Stimulated activated memory B cell treated with anti-CD40 and anti-IgM and Interleukin-4, amounts not matched to agents 10 μg/mL and 1 μg/mL and 100 μg/mL, for 72 hours (primary cell): Measurements from ENCODE around the gene WWC2.
"Not testable (repeated sequence)": the region's sequence is repeated elsewhere in the genome, so short reads cannot be mapped to it uniquely, and the experiment has no call there.

Experiments used
- ATAC-seq: fragments of 150-1000 bp; cut with Tn5 transposase; 2 replicates; pipeline ENCODE4 v1.10.0; 2021
- H3K27ac Mint-ChIP-seq: one replicate; pipeline ENCODE4 v1.8.0; 2022; ENCODE audit warnings: mild to moderate bottlenecking, mixed read lengths
- H3K27me3 Mint-ChIP-seq: one replicate; pipeline ENCODE4 v1.8.0; 2022; ENCODE audit warnings: mixed read lengths
- H3K36me3 Mint-ChIP-seq: one replicate; pipeline ENCODE4 v1.8.0; 2022; ENCODE audit warnings: mixed read lengths
- H3K4me1 Mint-ChIP-seq: one replicate; pipeline ENCODE4 v1.8.0; 2022; ENCODE audit warnings: mixed read lengths
- H3K4me3 Mint-ChIP-seq: one replicate; pipeline ENCODE4 v1.8.0; 2022; ENCODE audit warnings: mild to moderate bottlenecking, moderate library complexity, mixed read lengths
- H3K9me3 Mint-ChIP-seq: one replicate; pipeline ENCODE4 v1.8.0; 2022; ENCODE audit warnings: mixed read lengths

Gene WWC2

DNA sequence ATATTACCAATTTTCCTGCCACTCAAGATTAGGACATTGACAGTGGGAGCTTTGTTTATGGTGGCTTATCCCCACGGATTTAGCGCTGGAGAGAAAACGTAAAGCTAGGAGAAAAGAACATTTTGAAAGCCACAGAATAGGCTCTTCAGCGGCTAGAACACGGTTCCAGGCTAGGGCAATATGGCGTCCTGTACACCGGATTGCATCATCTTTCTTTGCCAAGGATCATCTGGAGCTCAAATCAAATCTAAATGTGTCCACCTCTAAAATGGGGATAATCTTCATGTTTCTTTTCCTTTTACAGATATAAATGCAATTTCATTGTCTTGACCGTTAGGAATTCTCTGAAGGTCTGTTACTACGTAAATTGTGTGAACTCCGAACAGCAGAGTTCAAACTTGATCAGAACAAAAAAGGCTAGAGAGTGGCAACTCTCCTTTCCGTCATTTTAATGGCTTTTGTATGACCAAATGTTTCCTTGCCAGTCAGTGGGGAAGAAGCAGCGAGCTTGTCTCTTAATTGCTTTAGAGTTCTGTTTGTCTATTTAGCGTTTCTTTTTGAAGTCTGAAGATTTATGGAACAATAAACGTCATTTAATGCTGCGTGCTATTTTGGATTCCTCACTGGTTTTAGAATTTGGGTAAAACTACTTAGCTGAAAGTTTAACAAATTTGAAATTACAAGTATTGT lies 2.6 kb upstream of the WWC2 start:
- no peaks in the 10 kb centered on the region for H3K36me3 Mint-ChIP-seq
- ATAC-seq, result no peak
- no peak overlapping the region for H3K4me3 Mint-ChIP-seq
- H3K27ac Mint-ChIP-seq, result no peak overlapping the region
- peaks cover 34% of the 10 kb centered on the region for H3K27me3 Mint-ChIP-seq
- no peaks in the 10 kb centered on the region for H3K4me1 Mint-ChIP-seq
- no peaks in the 10 kb centered on the region for H3K9me3 Mint-ChIP-seq

DNA sequence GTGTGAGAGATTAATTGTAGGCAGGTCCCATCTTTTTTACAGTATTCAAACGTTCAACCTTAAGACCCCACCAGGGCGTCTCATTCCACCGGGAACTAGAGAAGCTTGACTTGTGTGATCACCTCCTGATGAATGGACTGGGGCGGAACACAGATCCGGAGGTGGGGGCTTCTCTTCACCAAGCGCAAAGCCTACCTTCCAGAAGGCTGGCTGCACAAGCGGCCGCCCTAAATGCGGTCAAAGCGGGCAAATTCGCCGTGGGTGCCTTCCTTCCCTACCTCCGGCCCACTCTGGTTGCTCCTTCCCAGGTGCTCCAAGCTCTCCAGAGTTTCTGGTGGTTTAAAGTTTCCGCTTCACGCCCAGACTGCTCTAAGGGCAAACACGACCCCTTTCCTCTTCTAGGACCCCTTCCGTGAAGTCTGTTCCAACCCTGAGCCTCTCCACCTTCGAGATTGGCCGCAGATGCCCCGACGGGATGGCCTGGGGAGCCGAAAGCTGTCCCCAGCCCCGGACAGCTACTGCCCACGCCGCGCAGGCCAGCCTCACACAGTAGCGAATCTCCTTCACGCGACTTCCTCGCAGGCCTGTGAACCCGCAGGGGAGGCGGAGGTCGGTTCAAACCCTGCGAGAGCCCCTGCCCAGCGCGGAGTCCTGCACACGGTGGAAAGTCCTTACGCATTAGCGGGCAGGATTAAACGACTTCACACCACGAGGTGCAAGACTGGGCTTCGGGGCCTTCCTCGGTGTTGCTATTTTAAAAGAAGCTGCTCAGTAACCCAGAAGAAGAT lies 1.6 kb upstream of the WWC2 start:
- peaks cover 37% of the 10 kb centered on the region for H3K27me3 Mint-ChIP-seq
- no peaks in the 10 kb centered on the region for H3K4me1 Mint-ChIP-seq
- no peaks in the 10 kb centered on the region for H3K9me3 Mint-ChIP-seq
- peak overlapping the region; percentile 6 for H3K4me3 Mint-ChIP-seq
- no peaks in the 10 kb centered on the region for H3K36me3 Mint-ChIP-seq
- H3K27ac Mint-ChIP-seq, result no peak overlapping the region
- no peak for ATAC-seq

DNA sequence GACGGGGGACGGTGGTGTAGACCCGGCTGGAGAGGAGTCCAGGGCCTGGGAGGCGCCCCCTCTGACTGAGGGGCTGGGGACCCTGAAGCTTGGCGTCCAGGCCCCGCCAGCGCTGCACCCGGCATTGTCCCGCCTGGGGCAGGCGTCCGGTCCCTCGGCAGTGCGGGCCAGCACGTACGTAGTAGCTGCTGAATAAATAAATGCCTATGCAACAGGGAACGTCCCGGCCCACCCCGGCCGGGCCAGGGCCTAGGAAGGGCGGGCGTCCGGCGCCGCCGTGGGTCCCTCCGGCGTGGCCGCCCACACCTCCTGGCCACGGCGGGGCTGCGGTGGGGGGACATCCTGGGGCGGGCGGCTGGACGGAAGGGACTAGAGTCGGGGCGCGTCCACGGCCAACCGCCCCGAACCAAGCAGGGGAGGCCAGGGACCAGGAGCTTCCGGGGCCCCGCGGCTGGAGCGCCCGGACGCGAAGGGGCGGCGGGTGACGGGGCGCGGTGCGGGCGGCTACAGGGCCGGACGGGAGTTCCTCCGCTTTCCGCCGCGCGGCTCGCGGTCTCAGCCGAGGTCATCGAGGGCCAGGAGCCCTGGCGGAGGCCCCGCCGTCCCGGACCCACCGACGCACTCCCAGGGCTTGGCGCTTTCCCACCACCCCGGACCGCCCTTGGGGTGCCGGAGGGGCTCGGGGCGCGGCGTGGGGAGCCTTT lies 886 bp upstream of the WWC2 start:
- Mint-ChIP-seq H3K36me3 (no peaks in the 10 kb centered on the region), H3K4me1 (no peaks in the 10 kb centered on the region), H3K27ac (no peak overlapping the region), H3K9me3 (no peaks in the 10 kb centered on the region), H3K27me3 (peaks cover 44% of the 10 kb centered on the region), H3K4me3 (peak overlapping the region; percentile 65)
- ATAC-seq, result peak; percentile 14

DNA sequence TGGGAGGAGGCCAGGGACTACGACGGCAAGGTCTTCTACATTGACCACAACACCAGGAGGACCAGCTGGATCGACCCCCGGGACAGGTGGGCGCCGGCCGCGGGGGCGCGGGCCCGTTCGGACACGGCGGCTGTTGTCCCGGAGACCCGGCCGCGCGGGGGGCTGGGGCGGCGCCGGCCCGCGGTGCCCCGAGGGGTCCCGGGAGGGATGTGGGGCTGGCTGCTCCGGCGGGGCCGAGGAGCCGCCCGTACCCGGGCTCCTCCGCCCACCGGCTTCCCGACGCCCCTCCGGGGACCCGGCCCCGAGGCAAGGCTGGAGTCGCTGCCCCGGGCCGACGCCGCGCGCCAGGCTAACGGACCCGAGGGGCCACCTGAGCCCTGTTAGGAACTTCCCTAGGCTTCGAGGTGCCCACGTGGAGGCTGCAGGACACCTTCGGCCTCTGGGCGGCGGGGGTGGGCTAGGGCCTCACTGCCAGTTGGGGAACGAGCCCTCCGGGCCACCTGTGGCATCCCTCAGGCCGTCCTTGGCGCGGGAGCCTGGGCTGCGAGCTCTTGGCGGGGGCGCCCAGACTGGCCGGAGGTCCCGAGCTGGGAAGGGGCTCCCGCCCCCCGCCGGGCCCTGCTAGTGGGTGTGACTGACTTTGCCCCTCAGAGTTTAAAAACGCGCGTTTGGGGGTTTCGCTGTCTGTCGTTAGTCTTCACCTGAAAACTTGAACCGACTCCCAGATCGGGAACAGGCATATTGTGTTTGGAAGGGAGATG lies 660 bp downstream of the WWC2 start:
- Mint-ChIP-seq H3K36me3 (no peaks in the 10 kb centered on the region), H3K4me3 (peak overlapping the region; percentile 41), H3K27me3 (peaks cover 58% of the 10 kb centered on the region), H3K4me1 (no peaks in the 10 kb centered on the region), H3K9me3 (no peaks in the 10 kb centered on the region), H3K27ac (no peak overlapping the region)
- peak; percentile 44 for ATAC-seq

DNA sequence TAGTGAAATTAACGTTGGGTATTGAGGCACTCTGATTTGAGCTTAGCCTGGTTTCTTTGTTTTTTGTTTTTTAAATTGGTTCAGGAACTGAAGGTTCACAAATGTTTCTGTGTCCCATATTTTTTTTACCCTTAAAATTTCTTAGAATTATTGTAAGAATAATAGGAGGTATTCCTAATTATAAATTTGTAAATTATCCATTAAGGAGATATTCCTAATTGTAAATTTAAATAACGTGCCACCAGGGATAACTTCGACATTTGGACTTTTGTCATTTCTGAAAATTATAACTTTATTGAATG lies 1.2 kb downstream of the WWC2 start:
- no peaks in the 10 kb centered on the region for H3K9me3 Mint-ChIP-seq
- no peak overlapping the region for H3K4me3 Mint-ChIP-seq
- no peaks in the 10 kb centered on the region for H3K36me3 Mint-ChIP-seq
- no peak overlapping the region for H3K27ac Mint-ChIP-seq
- no peak for ATAC-seq
- H3K4me1 Mint-ChIP-seq, result no peaks in the 10 kb centered on the region
- H3K27me3 Mint-ChIP-seq, result peaks cover 59% of the 10 kb centered on the region

DNA sequence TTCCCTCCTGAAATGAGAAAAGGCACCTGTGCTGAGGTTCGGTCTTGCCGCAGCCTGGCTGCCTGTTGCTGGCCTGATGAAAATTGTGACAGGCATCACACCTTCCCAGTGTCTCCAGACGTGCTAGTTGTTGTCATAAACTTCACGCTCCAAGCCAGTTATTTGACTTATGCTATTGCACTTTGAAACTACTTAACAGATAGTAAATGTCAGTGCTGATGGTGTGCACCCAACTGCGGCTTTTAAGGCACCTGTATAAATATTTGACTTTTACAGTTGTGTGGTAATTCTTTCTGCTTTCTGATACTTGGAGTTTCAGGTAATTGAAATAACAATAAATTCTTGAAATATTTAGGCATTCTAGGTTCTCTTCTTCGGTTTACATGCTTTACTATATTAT lies 1.8 kb downstream of the WWC2 start:
- no peaks in the 10 kb centered on the region for H3K4me1 Mint-ChIP-seq
- H3K4me3 Mint-ChIP-seq, result no peak overlapping the region
- H3K27ac Mint-ChIP-seq, result no peak overlapping the region
- peaks cover 59% of the 10 kb centered on the region for H3K27me3 Mint-ChIP-seq
- ATAC-seq, result no peak
- H3K9me3 Mint-ChIP-seq, result no peaks in the 10 kb centered on the region
- no peaks in the 10 kb centered on the region for H3K36me3 Mint-ChIP-seq

DNA sequence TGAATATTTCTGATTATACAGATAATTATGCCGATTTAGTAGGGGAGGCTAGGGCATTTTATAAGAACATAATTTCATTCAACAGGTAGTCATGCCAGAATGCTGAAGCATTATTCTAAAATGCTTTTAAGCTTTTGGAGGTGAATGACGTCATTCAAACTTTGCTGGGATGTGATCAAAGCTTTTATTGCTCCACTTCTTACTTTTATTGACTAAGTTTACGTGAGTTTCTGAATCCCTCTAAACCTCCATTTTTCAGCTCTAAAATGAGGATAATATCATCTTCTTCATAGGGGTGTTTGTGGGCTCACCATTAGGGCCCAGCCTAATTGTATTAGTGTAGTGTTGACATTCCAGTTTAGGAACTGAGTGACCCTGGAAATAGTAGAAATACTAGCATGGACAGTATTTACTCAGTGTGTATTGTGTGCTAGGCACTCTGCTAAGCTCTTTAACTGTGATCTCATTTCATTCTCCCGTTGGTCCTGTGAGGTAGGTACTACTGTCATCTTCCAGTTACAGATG lies 3.0 kb downstream of the WWC2 start:
- H3K27ac Mint-ChIP-seq, result no peak overlapping the region
- H3K27me3 Mint-ChIP-seq, result peaks cover 65% of the 10 kb centered on the region
- H3K4me1 Mint-ChIP-seq, result no peaks in the 10 kb centered on the region
- no peaks in the 10 kb centered on the region for H3K9me3 Mint-ChIP-seq
- no peak for ATAC-seq
- H3K36me3 Mint-ChIP-seq, result no peaks in the 10 kb centered on the region
- no peak overlapping the region for H3K4me3 Mint-ChIP-seq

DNA sequence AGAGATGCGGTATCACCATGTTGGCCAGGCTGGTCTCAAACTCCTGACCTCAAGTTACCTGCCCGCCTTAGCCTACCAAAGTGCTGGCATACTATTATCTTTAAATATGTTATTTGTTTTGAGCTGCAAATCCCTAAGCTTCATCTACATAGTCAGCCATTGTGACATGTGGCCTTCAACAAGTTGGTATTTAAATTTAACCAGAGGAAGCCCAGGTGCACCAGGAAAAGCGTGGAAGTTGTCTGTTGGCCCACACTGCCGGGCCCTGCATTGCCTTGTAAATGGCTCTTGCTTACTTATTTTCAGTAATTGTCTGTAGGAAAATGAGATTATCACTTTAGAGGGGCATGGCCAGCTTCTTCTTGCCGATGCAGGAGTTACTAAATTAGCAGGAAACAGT lies 6.0 kb downstream of the WWC2 start:
- Mint-ChIP-seq H3K27me3 (peaks cover 62% of the 10 kb centered on the region), H3K27ac (no peak overlapping the region), H3K36me3 (no peaks in the 10 kb centered on the region), H3K4me3 (no peak overlapping the region), H3K9me3 (no peaks in the 10 kb centered on the region), H3K4me1 (no peaks in the 10 kb centered on the region)
- ATAC-seq, result no peak

DNA sequence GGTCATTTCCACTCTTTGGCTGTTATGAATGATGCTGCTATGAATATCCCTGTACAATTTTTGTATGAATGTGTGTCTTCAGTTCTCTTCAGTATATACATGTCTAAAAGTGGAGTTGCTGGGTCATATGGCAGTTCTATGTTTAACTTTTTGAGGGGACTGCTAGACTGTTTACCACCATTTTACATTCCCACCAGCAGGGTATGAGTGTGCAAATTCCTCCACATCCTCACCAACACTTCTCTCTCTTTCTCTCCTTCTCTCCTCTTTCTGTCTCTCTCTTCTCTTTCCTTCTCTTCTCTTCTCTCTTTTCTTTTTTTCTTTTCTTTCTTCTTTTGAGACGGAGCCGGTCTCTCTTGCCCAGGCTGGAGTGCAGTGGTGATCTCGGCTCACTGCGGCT lies 7.8 kb downstream of the WWC2 start:
- Mint-ChIP-seq H3K27me3 (peaks cover 47% of the 10 kb centered on the region), H3K36me3 (no peaks in the 10 kb centered on the region), H3K4me3 (no peak overlapping the region), H3K4me1 (no peaks in the 10 kb centered on the region), H3K9me3 (no peaks in the 10 kb centered on the region), H3K27ac (no peak overlapping the region)
- ATAC-seq, result no peak

DNA sequence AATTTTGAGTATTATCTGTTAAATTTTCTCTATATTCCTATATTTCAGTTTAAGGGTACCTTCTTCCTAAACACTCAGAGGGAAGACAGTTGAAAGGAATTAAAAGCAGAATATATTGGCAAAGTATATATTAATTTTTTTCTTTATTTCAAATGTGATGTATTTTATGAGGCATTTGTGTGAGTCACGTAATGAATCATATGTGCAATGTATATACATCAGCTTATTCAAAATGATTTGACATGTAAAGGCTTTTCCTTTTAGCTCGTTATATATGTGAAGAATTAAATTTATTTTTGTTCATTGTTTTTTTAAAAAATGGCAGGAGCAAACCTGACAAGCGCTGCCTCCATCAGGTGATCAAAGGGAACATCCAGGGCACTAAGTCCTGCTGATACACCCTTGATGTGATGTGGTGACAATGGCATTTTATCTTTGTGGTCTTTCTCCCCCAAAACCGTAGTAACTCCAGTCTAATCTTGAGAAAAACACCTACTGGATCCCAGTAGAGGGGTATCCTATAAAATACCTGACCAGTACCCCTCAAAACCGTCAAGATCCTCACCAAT lies 8.9 kb downstream of the WWC2 start:
- no peak overlapping the region for H3K27ac Mint-ChIP-seq
- H3K36me3 Mint-ChIP-seq, result no peaks in the 10 kb centered on the region
- peaks cover 36% of the 10 kb centered on the region for H3K27me3 Mint-ChIP-seq

DNA sequence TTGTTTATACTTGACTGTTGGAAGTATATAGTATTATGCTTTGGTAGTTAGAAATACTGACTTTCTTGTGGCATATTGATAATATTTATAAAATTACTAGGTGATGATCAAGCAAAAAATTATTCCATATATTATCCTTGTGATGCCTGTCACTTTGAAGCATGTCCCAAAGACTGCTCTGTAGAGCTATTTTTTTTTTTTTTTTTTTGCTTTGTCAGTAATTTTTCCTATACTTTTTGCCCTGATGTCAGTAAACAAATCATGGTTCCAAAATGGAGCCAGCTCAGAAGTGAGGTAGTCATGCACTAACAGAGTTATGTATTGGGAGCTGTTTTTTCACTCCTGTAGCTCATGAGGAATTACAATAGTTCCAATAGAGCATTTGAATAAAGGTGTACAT lies 11.2 kb downstream of the WWC2 start:
- Mint-ChIP-seq H3K4me3 (no peak overlapping the region), H3K27ac (no peak overlapping the region), H3K4me1 (no peaks in the 10 kb centered on the region), H3K27me3 (peaks cover 29% of the 10 kb centered on the region), H3K36me3 (no peaks in the 10 kb centered on the region), H3K9me3 (no peaks in the 10 kb centered on the region)
- ATAC-seq, result no peak

More for the DNA sequence above, 8.9 kb downstream of the WWC2 start:
- Mint-ChIP-seq H3K4me3 (no peak overlapping the region), H3K4me1 (no peaks in the 10 kb centered on the region), H3K9me3 (no peaks in the 10 kb centered on the region)
- ATAC-seq, result no peak

DNA sequence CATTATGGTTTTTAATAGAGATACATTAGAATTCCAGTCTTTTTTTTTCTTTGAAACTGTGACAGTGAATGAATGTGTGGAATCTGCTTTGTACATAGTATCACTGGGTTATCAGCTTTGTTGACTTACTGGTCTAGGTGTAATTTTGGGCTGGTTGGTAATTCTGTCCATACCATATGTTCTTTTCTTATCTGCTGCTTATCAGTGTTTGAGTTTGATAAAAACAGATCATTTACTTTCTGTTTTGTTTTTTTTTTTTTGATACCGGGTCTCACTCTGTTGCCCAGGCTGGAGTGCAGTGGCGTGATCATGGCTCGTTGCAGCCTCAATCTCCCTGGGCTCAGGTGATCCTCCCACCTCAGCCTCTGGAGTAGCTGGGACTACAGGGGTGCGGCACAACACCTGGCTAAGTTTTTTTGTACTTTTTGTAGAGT lies 12.4 kb downstream of the WWC2 start:
- Mint-ChIP-seq H3K4me1 (no peaks in the 10 kb centered on the region), H3K27ac (no peak overlapping the region), H3K9me3 (no peaks in the 10 kb centered on the region), H3K36me3 (no peaks in the 10 kb centered on the region), H3K27me3 (peaks cover 24% of the 10 kb centered on the region), H3K4me3 (no peak overlapping the region)
- no peak for ATAC-seq

DNA sequence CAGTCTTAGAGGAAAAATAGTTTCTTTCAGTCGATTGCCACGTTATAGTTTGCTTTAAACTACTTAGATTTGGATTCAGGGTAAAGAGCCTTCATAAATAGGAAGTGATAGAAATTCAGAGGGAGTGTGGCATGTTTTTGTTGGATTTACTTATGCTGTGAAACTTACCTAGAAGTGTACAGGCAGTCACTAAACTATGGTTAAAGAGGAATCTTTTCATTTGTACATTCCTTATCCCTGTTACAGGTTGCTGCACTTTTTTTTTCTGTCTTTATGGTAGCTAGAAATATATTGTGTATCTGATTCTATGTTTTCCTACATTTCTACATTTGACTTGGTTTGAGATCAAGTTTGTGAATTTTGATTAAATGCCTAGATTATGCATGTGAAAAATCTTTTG lies 19.1 kb downstream of the WWC2 start:
- Mint-ChIP-seq H3K27ac (no peak overlapping the region), H3K36me3 (no peaks in the 10 kb centered on the region)

DNA sequence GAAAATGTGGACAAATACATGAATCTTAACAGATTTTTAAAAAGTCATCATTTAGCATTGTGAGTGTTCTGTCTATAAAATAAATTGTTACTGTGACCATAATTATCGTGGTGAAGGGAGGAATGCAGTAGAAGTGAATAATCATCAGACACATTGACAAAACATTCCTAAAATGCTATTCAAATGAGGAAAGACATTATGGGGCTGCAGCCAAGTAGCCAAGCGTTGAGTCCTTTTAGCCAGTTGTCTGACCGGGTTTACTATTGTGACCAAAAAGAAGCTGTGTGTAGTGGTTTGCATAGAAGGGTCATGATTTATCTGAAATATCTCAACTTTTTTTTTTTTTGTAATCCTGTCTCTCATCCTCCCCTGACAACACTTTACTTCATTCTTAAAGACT lies 19.5 kb downstream of the WWC2 start:
- H3K4me3 Mint-ChIP-seq, result no peak overlapping the region
- H3K36me3 Mint-ChIP-seq, result no peaks in the 10 kb centered on the region
- H3K9me3 Mint-ChIP-seq, result no peaks in the 10 kb centered on the region
- H3K4me1 Mint-ChIP-seq, result no peaks in the 10 kb centered on the region
- ATAC-seq, result no peak
- H3K27ac Mint-ChIP-seq, result no peak overlapping the region
- peaks cover 3% of the 10 kb centered on the region for H3K27me3 Mint-ChIP-seq

More for the DNA sequence above, 19.1 kb downstream of the WWC2 start:
- Mint-ChIP-seq H3K27me3 (peaks cover 8% of the 10 kb centered on the region), H3K4me1 (no peaks in the 10 kb centered on the region), H3K9me3 (no peaks in the 10 kb centered on the region), H3K4me3 (no peak overlapping the region)
- no peak for ATAC-seq

DNA sequence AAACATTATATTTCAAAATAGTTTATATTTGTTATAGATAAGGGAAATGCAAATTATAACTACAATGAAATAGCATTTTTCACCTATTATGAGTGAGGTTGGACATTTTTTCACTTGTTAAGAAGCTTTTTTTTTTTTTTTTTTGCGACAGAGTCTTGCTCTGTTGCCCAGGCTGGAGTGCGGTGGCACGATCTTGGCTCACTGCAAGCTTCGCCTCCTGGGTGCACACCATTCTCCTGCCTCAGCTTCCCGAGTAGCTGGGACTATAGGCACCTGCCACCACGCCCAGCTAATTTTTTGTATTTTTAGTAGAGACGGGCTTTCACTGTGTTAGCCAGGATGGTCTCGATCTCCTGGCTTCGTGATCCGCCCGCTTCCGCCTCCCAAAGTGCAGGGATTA lies 22.6 kb downstream of the WWC2 start:
- not testable (repeated sequence) for ATAC-seq, H3K27ac Mint-ChIP-seq, H3K4me3 Mint-ChIP-seq

More for the DNA sequence above, 22.6 kb downstream of the WWC2 start:
- not testable (repeated sequence) for H3K4me1 Mint-ChIP-seq, H3K36me3 Mint-ChIP-seq, H3K9me3 Mint-ChIP-seq, H3K27me3 Mint-ChIP-seq
